D721Med (cell line): Measurements from ENCODE around the gene SMAD6.

Source experiments
- DNase-seq: peaks from one replicate; pipeline ENCODE4 v3.0.0; 2011; ENCODE audit warnings: low spot score; ENCODE audit not compliant: insufficient read length
- FAIRE-seq: peaks from 2 replicates; lab custom pipeline; 2011; peaks lifted over from hg19 to GRCh38; lab: Jason Lieb, UNC
- TF ChIP-seq, protein P1 (sequence below): IDR thresholded peaks from 2 replicates; pipeline ENCODE4 v1.5.1; 2012; ENCODE audit warnings: mild to moderate bottlenecking, control low read depth; ENCODE audit not compliant: insufficient read depth; ENCODE audit errors: missing control alignments

The SMAD6 gene

DNA sequence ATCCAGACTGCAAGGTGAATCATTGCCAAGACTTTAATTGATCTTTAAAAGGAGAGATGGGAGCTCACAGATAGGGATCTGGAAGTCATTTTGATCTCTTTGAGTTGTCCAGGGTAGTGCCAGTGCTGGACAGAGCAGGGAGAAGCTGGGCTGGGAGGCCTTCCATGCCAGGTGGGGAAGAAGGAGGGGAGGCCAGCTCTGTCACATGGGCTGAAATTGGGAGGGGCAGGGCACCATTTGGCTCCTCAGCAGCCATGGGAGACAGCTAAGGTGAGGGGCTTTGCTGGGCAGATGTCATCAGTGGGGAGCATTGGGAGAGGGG lies 23.4 kb downstream of the SMAD6 start:
- FAIRE-seq (no peak), DNase-seq (no peak)
- TF ChIP-seq, protein P1, sequence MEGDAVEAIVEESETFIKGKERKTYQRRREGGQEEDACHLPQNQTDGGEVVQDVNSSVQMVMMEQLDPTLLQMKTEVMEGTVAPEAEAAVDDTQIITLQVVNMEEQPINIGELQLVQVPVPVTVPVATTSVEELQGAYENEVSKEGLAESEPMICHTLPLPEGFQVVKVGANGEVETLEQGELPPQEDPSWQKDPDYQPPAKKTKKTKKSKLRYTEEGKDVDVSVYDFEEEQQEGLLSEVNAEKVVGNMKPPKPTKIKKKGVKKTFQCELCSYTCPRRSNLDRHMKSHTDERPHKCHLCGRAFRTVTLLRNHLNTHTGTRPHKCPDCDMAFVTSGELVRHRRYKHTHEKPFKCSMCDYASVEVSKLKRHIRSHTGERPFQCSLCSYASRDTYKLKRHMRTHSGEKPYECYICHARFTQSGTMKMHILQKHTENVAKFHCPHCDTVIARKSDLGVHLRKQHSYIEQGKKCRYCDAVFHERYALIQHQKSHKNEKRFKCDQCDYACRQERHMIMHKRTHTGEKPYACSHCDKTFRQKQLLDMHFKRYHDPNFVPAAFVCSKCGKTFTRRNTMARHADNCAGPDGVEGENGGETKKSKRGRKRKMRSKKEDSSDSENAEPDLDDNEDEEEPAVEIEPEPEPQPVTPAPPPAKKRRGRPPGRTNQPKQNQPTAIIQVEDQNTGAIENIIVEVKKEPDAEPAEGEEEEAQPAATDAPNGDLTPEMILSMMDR, result no peak

DNA sequence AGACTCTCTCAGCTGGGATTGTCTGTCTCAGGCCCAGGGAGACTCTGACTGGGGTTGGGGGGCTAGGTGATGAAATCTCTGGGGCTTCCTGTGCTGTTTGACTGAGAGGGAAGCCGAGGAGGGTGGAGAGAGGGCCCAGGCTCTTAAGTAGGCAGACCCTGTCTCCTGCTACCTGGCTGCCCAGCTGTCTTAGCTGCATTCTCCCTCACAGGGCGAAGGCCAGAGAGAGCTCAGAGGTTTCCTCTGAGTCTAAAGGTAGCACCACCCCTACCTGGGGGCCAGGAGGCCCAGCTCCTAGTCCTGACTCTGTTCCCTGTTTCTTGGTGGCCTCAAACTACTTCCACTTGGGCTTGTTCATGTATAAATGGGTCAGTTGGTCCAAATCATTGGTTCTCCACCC lies 24.4 kb downstream of the SMAD6 start:
- DNase-seq (no peak), FAIRE-seq (no peak)
- TF ChIP-seq, protein P1, result no peak

DNA sequence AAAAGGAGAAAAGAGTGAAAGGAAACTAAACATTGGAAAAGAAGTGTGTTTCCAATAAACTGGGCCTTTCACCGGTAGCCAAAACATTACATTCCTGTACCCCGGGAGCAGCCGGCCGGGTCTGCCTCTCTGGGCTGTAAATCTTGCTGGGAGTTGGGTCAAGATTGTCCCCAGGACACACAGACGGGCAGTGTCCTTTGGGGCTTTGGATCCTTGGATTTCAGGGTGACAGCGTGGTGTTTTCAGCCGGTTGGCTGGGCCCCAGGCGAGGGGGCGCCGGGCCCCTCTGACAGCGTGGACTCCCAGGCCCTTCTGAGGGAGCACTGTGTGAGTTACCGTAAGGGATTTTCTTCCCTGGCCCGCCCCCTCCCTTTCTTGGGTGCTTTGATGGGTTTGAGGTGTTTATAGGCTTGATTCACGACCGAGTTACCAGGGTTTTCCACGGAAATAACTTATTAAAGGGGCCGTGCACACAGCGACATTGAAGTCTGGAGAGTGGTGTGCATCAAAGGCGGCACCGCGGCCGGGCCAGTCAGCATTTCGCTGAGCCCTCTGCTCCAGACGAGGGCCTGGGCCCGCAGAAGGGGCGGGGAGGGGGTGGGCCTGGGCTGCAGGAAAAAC lies 27.4 kb downstream of the SMAD6 start:
- DNase-seq (no peak), FAIRE-seq (no peak)
- TF ChIP-seq, protein P1, result no peak

DNA sequence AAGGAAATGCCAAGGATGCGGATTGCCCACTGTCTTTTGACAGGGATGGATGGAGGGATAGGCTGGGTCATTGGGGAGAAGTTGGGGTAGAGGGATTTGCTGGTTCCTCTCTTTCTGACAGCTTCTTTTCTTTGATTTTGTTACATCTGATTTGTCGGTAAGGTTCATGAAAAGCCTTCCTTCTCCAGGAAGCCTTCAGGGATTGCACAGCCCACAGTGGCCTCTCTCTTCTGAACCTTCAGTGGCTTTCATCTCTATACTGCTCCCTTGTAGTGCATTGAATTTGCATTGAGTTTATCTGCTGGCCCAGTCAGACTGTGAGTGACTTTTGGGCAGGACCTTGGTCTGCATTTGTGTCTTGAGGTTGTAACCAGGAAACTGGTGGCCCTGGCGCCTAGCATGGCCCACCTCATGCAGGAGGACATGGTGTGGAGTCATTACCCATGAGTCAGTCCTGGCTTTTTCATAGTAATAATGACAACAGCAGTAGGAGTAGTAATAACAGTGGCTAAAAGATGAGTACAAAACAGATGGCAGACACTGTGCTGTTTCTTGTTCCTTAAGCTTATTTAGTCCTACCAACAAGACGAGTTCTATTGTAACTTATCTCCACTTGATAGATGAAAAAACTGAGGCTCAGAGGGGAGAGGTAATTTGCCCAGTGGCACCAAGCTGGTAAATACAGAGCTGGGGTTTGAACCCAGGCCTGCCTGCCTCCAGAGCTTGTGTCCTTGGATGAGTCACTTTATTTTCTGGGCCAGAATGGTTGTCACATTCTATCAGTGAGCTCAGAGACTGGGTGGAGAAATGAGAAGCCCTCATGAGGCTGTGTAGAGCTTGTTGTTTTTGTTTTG lies 28.4 kb downstream of the SMAD6 start:
- TF ChIP-seq, protein P1, result no peak
- DNase-seq, result no peak
- FAIRE-seq, result no peak

DNA sequence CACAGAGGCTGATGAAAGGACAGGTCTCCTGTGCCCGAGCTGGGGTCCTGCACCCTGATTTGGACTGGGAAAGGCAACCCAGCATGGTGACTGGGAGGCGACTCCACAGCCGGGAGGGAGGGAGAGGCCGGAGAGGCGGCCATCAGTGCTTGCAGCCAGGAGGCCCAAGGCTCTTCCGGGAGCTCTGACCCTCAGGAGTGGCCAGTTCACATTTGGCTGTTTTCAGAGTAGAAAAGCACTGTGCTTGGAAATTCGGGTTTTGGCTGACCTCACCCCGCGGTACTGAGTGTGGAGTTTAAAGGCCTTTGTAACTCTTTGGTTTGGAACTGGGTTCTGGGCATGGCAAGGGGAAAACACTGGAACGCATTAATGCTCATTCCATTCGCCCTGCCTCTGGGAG lies 31.9 kb downstream of the SMAD6 start:
- no peak for FAIRE-seq
- no peak for DNase-seq
- TF ChIP-seq, protein P1, result no peak

DNA sequence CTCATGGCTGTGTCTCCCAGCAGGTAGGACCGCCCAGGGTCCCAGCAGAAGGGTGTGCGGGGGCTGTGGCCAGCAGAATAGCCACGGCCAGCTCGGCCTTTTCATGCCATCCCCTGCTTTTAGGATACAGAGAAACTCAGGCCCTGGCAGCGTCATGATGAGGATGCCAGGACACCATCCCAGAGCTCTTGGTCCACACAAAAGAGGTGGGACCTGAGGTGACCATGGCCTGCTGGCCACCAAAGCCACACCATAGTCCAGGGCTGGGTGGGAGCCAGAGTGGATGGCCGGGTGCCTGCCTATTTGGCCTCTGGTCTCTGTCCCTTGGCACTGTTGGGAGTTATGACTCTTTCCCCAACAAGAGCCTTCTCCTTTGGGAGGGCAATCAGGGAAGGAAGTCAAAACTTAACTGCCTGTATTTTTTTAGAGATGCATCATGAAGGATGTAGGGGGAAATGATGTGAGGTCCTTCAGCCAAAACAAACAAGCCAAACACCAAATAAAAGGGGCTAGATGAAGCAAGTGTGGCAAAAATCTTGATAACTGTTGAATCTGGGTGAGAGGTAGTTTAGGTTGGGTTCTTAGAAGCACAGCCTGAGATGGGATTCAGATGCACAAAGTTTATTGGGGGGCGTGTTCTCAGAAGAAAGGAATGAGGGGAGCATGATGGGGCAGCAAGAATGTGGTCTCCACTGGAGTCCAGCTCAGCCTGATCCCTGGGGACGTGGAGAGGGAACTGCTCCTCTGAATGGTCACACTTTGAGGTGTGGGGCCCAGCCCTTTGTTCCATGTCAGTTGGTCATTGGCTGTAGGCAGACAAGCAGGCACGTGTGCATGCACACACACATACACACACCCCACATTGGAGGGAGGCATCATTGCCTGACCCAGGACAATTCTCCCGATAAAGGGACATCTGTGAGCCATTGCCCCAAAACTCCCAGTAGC lies 33.2 kb downstream of the SMAD6 start:
- DNase-seq (no peak), FAIRE-seq (no peak)

More for the DNA sequence above, 33.2 kb downstream of the SMAD6 start:
- TF ChIP-seq, protein P1, result no peak
